AG09309 (cell line): ENCODE results near the gene IL3RA.

Source experiments
- DNase-seq: peaks from one replicate; pipeline ENCODE4 v3.0.0-alpha.2; 2010; ENCODE audit warnings: low read depth
- H3K4me3 ChIP-seq: 2 replicates; pipeline ENCODE4 v1.5.1; 2011; ENCODE audit warnings: mild to moderate bottlenecking, low read depth, low read length, moderate library complexity; ENCODE audit not compliant: control insufficient read depth
- TF ChIP-seq, protein P1 (sequence below): IDR thresholded peaks from 2 replicates; pipeline ENCODE4 v1.5.1; 2011; ENCODE audit warnings: mild to moderate bottlenecking, low read depth, low read length, inconsistent platforms; ENCODE audit not compliant: insufficient read depth, control insufficient read depth; ENCODE audit errors: missing control alignments

IL3RA gene

DNA sequence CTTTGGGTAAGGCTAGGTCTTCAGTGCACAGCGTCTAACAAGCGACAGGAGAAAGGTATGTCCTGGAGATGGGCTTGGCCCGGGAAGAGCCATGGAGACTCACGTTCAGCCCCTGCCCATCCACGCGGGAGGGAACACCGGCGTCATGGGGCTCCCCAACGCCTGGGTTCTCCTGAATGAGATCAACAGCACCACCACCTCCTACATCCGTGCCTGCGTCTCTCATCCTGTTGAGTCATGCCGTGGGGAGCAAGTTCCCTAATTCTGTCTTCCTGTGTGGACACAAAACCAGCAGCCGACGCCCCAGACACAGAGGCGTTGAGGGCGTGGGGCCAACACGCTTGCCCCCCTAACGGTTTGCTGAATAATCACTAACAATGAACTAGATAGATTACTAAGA lies 20.1 kb upstream of the IL3RA start:
- H3K4me3 ChIP-seq = no peak overlapping the region
- no peak for DNase-seq
- TF ChIP-seq, protein P1, sequence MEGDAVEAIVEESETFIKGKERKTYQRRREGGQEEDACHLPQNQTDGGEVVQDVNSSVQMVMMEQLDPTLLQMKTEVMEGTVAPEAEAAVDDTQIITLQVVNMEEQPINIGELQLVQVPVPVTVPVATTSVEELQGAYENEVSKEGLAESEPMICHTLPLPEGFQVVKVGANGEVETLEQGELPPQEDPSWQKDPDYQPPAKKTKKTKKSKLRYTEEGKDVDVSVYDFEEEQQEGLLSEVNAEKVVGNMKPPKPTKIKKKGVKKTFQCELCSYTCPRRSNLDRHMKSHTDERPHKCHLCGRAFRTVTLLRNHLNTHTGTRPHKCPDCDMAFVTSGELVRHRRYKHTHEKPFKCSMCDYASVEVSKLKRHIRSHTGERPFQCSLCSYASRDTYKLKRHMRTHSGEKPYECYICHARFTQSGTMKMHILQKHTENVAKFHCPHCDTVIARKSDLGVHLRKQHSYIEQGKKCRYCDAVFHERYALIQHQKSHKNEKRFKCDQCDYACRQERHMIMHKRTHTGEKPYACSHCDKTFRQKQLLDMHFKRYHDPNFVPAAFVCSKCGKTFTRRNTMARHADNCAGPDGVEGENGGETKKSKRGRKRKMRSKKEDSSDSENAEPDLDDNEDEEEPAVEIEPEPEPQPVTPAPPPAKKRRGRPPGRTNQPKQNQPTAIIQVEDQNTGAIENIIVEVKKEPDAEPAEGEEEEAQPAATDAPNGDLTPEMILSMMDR = no peak

DNA sequence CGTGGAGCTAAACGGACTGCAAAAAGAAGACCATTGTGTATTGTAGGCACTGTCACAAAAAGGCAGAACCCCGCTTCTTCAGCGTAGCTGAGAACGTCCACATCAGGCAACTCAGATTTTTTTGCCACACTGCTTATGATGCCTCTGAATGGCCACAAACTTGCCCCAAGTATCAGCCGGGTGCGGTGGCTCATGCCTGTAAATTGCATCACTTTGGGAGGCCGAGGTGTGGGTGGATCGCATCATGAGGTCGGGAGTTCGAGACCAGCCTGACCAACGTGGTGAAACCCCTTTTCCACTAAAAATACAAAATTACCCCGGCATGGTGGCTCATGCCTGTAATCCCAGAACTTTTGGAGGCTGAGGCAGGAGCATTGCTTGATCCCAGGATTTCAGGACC lies 14.9 kb upstream of the IL3RA start:
- DNase-seq = no peak
- TF ChIP-seq, protein P1 = no peak
- no peak overlapping the region for H3K4me3 ChIP-seq

DNA sequence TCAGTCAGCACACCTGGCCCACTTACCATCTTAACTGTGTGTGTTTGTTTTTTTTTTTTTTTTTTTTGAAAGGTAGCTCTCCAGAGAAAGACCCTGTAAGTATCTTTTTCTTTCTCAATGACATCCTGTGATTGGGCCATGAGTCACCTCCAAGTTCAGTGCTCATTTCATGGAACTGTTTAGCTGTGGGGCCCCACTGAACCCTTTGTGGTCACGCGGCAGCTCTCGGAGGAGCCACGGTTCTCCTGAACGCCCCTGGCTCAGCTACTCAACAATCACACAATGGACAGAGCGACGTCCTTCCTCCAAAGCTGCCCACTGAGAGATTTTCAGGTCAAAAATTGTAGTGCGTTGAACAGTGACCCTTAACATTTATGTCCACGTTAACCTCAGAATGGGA lies 14.2 kb upstream of the IL3RA start:
- DNase-seq = no peak
- TF ChIP-seq, protein P1 = no peak
- H3K4me3 ChIP-seq = no peak overlapping the region

DNA sequence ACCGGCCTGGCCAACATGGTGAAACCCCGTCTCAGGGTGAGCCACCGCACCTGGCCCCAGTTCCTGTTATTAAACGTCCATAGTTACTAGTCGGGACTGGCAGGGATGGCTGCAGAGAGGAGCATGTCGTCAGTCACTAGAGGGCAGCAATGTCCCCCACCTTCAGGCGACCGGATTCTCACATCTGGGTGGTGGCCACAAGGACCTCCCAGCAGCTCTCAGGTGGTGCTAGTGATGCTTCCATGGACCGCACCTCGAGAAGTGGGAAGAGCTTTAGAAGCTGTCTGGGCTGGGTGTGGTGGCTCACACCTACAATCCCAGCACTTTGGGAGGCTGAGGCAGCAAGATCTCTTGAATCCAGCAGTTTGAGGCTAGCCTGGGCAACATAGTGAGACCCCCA lies 13.3 kb upstream of the IL3RA start:
- no peak overlapping the region for H3K4me3 ChIP-seq
- no peak for DNase-seq
- TF ChIP-seq, protein P1 = peak; percentile 29

DNA sequence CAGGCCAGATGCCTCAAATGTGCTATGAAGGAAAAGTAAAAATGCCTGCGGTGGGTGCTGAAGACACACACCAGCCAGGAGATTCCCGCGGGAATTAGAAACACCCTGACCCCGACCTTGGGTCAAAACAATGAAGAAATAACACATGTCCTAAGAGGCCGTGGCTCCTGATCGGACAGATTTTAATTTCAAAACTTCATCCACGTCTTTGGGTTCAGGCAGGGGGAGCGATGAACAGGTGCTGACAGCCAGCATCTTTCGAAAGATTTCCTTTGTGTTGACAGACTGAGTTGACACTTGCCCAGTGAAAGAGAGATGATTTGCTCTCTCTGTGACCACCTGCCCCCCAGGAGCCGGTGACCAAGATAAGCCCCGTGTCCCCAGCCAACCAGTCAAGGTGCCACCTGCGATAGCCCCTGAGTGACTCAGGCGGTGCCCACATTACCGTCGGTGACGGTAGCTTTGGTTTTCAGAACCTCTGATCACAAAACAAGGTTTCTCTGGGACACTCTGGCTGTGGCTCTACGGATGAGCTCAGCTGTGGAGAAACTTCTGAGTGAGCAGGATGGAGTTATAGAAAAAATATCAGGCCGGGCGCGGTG lies 11.0 kb upstream of the IL3RA start:
- H3K4me3 ChIP-seq = no peak overlapping the region
- TF ChIP-seq, protein P1 = no peak
- no peak for DNase-seq

DNA sequence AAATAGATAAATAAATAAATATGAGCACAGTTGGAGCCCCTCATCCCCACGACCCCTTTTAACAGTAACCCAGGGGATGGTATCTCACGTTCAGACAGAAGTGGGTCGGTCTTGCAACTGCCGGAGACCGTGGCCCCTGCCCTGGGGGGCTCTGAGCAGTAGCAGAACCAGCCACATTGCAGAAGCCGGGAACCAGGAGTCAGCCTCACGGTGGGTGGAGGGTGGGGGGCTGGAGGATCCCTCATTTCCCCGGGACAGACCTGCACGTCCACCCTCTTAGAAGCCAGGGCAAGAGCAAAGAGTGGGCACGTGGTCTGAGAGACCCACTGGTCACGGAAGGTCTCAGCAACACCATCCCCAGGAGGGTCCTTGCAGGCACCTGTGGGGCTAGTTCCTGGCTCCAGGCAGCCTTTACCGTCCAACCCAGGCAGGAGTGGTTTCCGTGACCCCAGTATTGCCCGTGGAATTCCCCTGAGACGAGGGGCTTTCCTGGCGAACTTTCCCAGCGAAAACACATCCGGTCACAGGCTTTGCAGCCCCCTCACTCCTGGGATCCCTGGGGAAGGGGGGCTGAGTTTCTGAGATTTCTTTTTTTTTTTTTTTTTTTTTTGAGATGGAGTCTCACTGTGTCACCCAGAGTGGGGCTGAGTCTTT lies 8.8 kb upstream of the IL3RA start:
- TF ChIP-seq, protein P1 = no peak
- H3K4me3 ChIP-seq = no peak overlapping the region
- no peak for DNase-seq
